ENCODE results near the gene CRMP1.
A peak's percentile ranks its signal among the peaks of the same experiment; 100 is the strongest.

CRMP1 gene

GRCh38 chr4:5893004-5893580 is at the start of gene CRMP1:
CRMP1 (minus strand) TSS chr4:5893086; CDS start chr4:5892969, 117 bp downstream.
- peak; percentile 95 for DNase-seq

- no peak for DNase-seq
Observed at GRCh38 chr4:5941601-5942000, 48.7 kb upstream of the CRMP1 start.

GRCh38 chr4:5940470-5941203 is 47.8 kb upstream of the CRMP1 start:
- peak; percentile 99 for DNase-seq

GRCh38 chr4:5933996-5934831 is 41.3 kb upstream of the CRMP1 start:
- no peak for DNase-seq

GRCh38 chr4:5933116-5933515 is 40.2 kb upstream of the CRMP1 start:
- DNase-seq = no peak

- peak; percentile 95 for DNase-seq
Observed at GRCh38 chr4:5932035-5932568, 39.2 kb upstream of the CRMP1 start.

- DNase-seq = peak; percentile 79
Observed at GRCh38 chr4:5931526-5931925, 38.6 kb upstream of the CRMP1 start.

- DNase-seq = peak; percentile 53
Observed at GRCh38 chr4:5930876-5931275, 38.0 kb upstream of the CRMP1 start.

- DNase-seq = no peak
Observed at GRCh38 chr4:5930456-5930855, 37.6 kb upstream of the CRMP1 start.

GRCh38 chr4:5928844-5929420 is 36.0 kb upstream of the CRMP1 start:
- no peak for DNase-seq

GRCh38 chr4:5928274-5928673 is 35.4 kb upstream of the CRMP1 start:
- peak; percentile 97 for DNase-seq

- peak; percentile 80 for DNase-seq
Observed at GRCh38 chr4:5927747-5928146, 34.9 kb upstream of the CRMP1 start.

GRCh38 chr4:5927116-5927515 is 34.2 kb upstream of the CRMP1 start:
- DNase-seq = peak; percentile 34

- no peak for DNase-seq
Observed at GRCh38 chr4:5926598-5926997, 33.7 kb upstream of the CRMP1 start.

- DNase-seq = no peak
Observed at GRCh38 chr4:5925419-5926200, 32.7 kb upstream of the CRMP1 start.

GRCh38 chr4:5924461-5925125 is 31.7 kb upstream of the CRMP1 start:
- DNase-seq = no peak

GRCh38 chr4:5923376-5923775 is 30.5 kb upstream of the CRMP1 start:
- DNase-seq = no peak

GRCh38 chr4:5922556-5922955 is 29.7 kb upstream of the CRMP1 start:
- DNase-seq = no peak

GRCh38 chr4:5921981-5922380 is 29.1 kb upstream of the CRMP1 start:
- DNase-seq = no peak

GRCh38 chr4:5921101-5921980 is 28.5 kb upstream of the CRMP1 start:
- DNase-seq = no peak

- DNase-seq = no peak
Observed at GRCh38 chr4:5919571-5919970, 26.7 kb upstream of the CRMP1 start.
